CD4-positive, alpha-beta T cell treated with Interferon alpha-2 for 1 hour (primary cell): ENCODE results near the gene DGAT2.

ENCODE experiments used
- DNase-seq, 2 donors: peaks; one replicate each; pipeline ENCODE4 v3.0.0-alpha.2; 2020 to 2022

DGAT2 gene

DNA sequence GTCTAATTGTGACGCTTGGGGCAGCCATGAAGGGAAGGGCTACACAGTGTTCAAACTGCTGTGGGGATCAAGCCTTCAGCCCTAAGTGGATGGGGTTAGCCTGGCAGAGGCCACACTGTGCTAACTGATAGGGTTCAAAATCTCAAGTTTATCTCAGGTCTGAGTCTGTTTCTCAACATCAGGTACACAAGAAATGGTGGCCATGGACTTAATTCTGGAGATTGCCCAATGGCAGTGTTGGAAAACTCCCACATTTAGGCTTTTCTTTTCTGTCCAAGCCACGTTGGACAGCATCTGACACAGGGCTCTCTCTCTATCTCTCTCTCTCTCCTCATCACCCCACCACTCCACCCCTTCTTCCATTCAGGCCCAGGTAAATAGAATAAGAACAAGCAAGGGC lies 10.9 kb upstream of the DGAT2 start:
- no peak for DNase-seq

DNA sequence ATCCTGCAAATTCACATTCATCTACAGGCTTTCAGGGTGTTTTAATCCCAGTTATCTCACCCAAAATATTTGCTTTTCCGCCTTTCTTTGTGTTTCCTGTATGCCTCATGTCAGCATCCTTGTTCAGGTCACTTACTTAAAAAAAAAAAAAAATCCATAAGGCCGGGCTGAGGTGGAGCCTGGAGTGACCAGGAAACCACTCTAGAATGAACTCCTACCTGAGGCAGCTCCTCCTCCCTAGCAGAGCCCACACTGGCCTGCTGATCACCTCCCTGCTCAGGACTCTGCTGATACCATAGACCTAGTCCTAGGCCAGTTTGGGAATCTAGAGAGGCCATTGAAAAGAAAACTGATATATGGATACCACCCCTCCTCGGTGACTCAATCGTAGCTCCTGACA lies 8.7 kb upstream of the DGAT2 start:
- no peak for DNase-seq

DNA sequence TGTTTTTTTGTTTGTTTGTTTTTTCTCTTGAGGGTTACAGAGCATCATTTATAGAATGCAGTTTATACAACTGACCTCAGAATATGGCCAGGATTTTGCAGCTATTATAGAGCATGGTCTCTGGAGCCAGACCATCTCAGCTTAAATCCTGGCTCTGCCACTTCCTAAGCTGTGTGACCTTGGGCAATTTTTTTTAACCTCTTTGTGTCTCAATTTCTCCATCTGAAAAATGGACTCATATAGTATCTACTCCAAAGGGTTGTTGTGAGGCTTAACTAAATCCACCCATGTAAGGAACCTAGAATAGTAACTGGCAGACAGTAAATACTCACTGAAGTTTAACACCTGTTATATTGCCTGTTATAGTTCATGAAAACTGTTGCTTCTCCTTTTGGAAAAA lies 8.3 kb upstream of the DGAT2 start:
- no peak for DNase-seq

GRCh38 chr11:75760710-75761493 lies 7.7 kb upstream of the DGAT2 start:
- DNase-seq, result no peak

GRCh38 chr11:75762158-75762557 lies 6.4 kb upstream of the DGAT2 start:
- DNase-seq, result no peak

DNA sequence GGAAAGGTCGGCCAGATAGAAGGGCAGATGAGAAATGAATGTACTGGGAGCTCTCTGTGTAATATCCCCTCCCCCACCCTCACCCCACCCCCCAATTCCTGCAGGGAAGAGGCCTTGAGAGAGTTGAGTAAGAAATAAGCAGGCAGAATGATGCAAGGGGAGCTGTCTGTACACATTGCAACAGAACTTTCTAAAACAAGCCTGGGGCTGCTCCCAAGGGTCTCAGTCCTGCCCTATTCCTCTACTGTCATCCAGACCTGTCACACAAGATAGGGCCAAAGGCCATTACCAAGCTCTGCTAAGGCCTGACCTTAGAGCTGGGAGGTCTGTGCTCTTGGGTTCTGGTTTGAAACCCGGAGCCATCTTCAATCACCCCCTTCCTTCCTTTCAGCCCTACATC lies 5.7 kb upstream of the DGAT2 start:
- no peak for DNase-seq

GRCh38 chr11:75763846-75764245 lies 4.7 kb upstream of the DGAT2 start:
- no peak for DNase-seq

DNA sequence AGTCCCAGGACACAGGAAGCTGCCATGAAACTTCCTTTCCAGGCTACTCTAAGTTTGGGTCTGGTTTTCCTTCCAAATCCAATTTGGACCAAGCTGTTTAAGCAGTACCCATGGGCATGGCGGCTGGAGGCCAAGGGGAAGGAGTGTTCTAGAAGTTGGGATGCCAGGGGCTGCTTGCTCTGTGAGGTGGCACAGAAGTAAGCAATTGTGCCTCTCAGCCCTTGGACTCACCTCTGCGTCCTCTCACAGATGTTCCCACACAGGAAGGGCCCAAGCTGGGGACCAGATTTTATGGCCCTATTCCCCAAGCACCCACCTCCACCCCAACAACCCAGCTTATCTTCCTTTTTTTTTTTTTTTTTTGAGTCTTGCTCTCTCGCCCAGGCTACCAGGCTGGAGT lies 3.5 kb upstream of the DGAT2 start:
- DNase-seq, result no peak

DNA sequence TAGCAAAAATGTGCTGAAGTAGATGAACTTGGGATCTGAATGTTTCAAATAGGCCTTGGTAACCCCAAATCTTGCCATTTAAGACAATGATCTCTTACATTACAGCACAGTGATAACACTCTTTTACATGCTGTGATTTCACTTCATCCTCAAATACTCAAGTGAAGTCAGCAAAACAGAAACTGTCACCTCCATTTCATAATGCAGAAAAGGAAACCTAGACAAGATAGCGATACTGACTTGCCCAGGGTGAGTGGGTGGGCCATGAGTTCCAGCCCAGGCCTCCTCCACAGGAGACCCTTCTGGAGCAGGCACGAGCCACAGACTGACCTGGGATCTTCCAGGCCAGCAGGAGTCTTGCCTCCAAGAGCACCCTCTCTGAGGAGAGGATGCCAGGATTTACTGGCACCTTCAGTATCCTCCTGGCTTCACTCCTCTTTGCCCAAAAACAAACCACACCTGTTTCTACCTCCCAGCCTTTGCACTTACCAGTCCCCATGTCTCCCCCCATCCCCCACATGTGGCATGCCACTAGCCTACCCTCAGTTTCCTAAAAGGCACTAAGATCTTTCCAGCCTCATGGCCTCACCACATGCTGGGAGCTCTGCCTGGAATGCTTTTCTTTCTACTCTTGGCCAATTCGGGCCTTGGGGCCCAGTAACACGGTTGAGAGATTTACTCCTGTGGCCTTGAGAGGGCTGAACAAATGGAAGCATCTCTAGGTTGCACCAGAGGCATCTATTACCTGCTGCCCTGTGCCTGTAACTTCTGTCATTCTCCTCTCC lies 1.9 kb upstream of the DGAT2 start:
- DNase-seq, result no peak

DNA sequence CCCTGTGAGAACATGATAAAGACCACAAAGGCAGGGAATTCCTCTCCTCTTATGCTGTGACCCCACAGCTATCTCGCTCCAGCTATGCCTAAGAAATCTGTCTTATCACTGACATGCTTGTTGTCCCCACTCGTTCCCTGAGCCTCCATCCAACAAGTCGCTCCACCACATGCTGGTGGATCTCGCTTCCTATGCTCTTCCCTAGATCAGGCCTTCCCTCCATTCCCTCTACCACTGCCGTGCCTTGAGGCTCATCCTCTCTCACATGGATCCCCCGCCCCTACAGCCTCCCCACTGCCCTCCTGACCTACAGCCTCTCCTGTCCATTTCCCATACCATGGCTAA lies 1.4 kb upstream of the DGAT2 start:
- no peak for DNase-seq

GRCh38 chr11:75767793-75768111 lies 826 bp upstream of the DGAT2 start:
- no peak for DNase-seq

GRCh38 chr11:75768909-75769771 lies 562 bp downstream of the DGAT2 start:
- no peak for DNase-seq

- DNase-seq, result no peak
Measured at GRCh38 chr11:75770102-75770501, 1.5 kb downstream of the DGAT2 start.

GRCh38 chr11:75771646-75772410 lies 3.2 kb downstream of the DGAT2 start:
- DNase-seq, result peak in 1 of 2 donors; percentile 69

- peak; percentile 18 to 71 for DNase-seq
Measured at GRCh38 chr11:75773595-75774353, 5.2 kb downstream of the DGAT2 start.

- no peak for DNase-seq
Measured at GRCh38 chr11:75775056-75775455, 6.5 kb downstream of the DGAT2 start.

DNA sequence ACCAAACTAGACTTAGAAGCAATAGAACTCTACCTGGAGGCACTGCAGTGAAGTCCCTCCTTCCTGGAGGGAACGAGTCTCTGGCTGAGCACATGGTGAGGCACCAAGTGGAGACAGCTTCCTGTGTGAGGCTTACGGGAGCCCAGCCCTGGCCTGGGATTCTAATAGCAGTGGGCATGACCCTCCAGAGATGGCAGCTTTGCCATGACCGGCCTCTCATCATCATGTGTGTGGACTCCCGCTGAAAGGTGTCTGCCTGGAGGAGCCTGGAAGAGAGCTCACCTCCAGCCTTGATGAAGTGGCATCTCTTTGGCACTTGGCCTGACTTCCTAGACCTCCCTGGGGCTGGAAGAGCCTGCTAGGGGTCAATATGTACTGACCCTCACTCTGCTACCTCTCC lies 8.0 kb downstream of the DGAT2 start:
- DNase-seq, result no peak

GRCh38 chr11:75777461-75778110 lies 9.0 kb downstream of the DGAT2 start:
- no peak for DNase-seq

GRCh38 chr11:75778962-75779361 lies 10.4 kb downstream of the DGAT2 start:
- DNase-seq, result no peak

DNA sequence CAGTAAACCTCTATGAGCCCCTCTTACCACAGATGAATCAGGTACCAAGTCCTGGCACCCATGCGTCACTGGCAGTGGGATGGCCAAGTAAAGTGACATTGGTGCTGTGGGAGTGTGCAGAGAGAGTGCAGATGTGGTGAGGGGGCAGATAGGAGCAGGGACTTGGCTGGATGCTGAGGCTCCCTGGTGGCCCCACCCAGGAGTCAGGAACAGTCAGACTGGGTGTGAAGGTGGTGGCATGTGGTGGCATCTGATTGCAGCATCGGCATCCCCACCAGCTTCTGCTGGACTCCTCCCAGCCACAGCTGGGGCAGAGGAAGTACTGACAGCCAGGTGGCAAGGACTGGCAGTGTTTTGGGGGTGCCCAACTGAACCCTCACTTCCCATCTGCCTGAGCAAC lies 11.4 kb downstream of the DGAT2 start:
- DNase-seq, result no peak

DNA sequence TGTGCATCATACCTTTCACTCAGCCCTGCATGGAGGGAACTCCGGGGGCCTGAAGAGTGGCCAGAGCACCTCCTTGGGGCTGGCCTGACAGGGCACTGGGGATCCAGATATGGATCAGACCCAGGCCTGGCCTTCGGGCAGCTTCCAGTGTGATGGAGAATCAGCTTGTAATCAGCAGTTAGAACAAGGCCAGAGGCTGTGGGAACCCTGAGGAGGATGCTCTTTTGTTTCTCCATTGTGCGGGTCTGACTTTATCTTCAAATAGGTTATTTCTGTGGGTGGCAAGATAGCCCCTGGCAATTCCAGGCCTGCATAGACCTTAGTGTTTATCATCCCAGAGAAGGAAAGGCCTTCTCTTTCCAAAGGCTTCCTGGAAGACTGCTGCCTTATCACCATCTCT lies 12.3 kb downstream of the DGAT2 start:
- DNase-seq, result no peak

GRCh38 chr11:75781296-75781695 lies 12.7 kb downstream of the DGAT2 start:
- no peak for DNase-seq
